GM18873 (cell line): ENCODE results near the gene RBM19.
"Not testable (repeated sequence)": the region's sequence is repeated elsewhere in the genome, so short reads cannot be mapped to it uniquely, and the experiment has no call there.

Source experiments
- ATAC-seq: cut with Tn5 transposase; IDR thresholded peaks from one replicate; pipeline ENCODE4 v1.9.1; 2021; ENCODE audit warnings: mild to moderate bottlenecking, moderate library complexity, moderate number of reproducible peaks; ENCODE audit not compliant: unreplicated experiment, low FRiP score

RBM19 gene

DNA sequence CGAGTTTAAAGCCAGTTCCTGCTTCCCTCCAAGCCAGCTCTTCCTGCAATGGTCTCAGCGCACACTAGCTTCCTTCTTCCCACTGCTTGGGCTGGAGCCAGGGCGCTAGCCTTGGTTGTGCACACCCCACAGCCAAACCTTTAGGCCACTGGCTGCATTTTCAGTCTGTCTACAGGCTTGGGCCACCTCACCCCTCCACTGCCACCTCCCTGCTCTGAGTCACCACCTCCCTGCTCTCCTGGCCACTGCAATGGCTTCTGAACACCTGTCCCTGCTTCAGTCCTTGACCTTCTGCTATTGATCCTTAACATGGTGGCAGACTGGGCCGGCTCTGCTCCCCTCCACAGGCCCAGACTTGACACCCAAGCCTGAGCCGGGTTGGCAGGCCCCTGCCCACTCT is 151.1 kb downstream of the RBM19 start:
- no peak for ATAC-seq

DNA sequence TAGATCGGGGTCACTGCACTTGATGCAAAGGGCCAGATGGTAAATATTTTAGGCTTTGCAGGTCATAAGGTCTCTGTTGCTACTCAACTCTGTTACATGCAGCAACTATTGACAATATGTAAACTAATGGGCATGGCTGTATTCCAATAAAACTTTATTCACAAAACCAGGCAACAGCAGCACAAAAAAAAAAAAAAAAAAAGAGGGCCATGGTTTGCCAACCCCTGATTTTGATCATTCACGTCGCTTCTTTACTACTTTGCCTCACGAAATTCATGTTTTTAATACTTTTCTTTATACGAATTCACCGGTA is 152.9 kb downstream of the RBM19 start:
- no peak for ATAC-seq

DNA sequence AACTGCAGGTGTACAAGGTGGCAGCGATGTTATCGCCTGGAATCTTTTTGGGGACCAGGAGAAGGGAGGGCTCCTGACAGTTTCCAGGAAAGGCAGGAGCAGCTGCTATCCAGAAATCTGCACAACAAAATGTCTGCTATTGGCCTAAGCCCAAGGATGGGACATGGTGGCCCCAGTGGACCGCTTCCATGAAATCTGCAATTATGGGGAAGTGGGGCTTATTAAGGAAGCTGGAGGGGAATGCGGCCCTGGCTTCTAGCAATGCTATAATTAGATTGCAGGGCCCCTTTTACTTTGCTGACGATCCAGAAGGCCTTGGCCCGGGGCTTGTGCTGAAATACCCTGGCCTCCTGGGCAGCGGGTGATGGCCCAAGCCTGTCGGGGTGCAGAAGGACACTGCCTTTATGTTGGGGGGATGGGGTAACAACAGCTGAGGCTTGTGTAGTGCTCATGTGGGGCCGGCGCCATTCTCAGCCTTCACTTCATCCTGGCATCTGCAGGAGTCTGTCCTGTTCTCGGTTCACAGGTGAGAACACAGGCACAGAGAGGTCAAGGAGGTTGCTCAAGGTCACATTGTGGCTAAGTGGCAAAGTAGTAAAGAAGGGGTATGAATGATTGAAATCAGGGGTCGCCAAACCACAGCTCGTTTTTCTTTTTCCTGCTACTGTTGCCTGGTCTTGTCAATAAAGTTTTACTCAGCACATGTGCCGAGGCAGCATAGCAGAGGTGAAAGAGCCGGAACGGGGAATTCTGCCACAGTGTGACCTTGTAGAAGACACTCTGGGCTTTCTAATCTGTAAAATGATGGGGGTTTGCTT is 153.5 kb downstream of the RBM19 start:
- ATAC-seq, result no peak

DNA sequence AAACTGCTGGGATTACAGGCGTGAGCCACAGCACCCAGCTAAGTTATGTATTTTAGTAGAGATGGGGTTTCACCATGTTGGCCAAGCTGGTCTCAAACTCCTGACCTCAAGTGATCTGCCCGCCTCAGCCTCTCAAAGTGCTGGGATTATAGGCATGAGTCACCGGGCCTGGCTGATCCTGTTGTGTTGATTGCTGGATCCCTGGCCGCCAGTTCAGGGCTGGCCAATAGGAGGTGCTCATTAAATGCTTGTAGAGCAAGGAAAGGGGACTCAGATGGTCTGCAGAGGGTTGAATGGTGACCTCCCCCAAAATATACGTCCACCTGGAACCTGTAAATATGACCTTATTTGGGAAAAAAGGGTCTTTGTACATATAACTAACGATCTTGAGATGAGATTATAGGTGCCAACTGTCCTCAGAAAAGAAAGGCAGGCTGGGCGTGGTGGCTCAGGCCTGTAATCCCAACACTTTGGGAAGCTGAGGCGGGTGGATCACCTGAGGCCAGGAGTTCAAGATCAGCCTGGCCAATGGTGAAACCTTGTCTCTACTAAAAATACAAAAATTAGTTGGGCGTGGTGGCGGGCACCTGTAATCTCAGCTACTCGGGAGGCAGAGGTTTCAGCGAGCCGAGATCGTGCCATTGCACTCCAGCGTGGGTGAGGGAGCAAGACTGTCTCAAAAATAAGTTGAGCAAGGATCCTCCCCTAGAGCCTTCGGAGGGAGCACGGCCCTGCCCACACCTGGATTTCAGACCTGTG is 156.5 kb downstream of the RBM19 start:
- ATAC-seq, result not testable (repeated sequence)

DNA sequence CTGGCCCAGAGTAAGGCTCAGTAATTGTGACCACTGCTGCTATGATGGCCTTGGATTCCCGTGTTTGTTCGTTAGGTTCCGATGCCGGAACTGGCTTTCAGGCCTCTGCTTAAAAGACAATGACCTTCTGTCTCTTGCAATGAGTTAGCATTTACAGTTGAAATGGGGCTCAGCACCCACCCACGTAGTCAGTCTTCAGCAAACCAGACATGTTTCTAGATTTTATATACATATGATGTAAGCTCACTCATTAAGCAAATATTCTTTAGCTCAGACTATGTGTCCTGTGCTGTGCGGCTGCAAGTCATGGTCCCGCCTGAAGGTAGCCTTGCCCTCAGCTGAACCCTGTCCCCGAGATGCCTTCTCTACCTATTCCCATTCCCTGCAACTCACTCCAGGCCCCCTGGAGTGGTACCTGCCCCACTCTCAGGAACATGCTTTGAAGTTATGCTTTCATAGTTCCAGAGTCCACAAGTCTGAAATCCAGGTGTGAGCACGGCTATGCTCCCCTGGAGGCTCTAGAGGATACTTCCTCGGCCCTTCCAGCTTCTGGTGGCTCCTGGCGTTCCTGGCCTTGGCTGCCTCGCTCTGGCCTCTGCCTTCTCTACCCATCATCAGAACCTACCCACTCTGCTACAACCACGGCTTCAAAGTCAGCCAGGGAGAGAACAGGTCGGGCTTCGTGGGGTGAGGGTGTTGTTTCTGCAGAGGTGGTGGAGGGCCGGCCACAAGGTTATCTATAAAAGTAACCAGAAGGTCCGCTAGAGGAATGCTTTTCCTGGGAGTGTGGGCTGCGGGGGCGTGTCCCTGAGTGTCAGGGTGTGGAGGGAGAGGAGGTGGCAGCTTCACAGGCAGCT is 157.8 kb downstream of the RBM19 start:
- no peak for ATAC-seq

DNA sequence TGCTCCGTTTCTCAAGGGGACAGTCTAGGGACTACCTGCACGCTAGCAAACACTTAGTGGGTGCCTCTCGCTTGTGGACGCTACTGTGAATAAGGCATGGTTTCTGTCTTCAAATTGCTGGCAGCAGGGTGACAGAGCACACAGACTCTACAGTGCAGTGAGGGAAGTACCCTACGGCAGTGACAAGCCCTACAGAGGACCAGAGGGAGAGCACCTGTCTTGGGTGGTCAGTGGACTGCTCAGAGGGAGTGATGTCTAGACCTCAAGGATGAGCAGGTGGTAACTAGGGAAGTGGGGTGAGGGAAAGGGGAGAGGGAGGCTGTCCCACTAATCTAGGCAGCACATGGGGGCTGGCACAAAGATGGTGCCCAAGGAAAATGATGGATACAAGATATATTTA is 160.5 kb downstream of the RBM19 start:
- ATAC-seq, result no peak

DNA sequence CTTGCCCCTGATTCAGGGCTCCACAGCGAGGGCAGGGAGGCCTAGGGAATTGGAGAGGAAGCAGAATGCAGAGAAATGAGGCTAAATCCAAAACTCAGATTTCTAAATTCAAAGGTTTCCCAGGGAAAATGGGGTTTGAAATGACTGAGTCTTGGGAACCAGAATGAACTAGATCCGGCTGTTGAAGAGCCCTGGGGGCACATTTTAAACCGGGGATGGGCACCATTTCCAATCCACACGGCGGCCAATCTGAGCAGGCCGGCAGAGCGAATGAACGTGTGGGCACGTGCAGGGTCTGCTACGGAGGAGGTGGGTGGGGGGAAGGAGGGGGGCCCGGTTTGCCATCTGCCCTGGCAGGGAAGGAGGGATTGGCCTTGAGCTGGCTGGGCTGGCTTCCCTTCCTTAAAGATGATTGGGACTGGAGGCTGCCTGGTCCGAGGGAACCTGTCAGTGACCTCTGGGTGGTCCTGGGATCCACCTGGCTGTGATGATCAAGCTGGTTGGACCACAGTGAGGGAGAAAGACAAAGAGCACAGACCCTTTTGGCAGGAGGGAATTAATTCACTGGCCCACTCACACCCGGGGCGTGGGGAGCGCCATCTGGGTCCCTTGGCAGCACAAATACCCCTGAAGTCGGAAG is 161.0 kb downstream of the RBM19 start:
- ATAC-seq, result no peak

DNA sequence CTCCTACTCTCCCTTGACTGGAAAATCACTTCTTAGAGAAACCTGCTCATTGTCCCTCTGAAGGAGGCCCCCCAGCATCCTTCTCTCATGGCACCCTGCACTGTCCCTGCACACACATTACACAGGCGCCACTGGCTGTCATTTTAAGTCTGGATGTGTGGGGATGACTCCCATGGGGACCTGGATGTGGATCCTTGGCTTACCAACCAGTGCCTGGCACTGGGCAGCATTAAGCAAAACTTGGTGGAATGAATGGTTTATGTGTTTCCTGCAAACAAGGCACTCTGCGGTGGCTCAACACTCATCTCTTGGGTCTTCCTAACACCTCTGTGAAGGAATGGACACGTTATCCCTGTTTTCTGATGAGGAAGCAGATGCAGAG is 162.4 kb downstream of the RBM19 start:
- no peak for ATAC-seq

DNA sequence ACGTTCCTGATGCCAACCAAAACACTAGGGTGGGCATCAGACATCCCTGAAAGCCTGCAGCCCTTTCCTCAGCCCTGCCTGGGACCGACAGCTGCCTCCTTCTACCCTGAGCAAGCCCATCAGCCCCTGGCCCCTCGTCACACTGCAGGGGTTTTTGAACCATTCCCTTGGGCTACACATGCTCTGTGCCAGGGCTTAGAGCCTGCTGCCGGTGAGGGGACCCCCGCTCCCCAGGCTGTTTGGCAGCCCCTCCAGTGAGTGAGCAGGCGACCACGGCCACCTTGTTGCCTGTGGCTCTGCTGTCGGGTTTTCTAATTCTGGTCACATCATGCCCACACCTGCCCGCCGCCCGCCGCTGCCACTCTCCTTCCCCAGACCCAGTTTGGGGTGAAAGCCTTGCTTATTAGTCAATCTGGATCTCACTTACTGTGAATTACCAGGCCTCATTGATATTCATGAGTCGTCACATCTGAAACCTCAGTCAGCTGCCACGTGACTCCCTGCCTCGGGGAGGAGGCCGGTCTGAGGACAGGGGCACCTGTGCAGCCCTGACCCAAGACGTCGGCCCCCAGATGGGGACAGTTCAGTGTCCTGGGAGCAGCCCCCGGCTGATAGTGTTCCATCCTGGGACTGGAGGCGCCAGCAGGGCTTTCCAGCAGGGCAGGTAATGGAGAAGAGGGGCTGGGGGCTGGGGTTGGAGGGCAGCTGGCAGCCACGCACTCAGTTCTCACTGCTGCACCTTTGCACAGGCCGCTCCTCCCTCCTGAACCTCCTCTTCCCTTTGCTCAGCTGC is 163.0 kb downstream of the RBM19 start:
- ATAC-seq, result no peak

DNA sequence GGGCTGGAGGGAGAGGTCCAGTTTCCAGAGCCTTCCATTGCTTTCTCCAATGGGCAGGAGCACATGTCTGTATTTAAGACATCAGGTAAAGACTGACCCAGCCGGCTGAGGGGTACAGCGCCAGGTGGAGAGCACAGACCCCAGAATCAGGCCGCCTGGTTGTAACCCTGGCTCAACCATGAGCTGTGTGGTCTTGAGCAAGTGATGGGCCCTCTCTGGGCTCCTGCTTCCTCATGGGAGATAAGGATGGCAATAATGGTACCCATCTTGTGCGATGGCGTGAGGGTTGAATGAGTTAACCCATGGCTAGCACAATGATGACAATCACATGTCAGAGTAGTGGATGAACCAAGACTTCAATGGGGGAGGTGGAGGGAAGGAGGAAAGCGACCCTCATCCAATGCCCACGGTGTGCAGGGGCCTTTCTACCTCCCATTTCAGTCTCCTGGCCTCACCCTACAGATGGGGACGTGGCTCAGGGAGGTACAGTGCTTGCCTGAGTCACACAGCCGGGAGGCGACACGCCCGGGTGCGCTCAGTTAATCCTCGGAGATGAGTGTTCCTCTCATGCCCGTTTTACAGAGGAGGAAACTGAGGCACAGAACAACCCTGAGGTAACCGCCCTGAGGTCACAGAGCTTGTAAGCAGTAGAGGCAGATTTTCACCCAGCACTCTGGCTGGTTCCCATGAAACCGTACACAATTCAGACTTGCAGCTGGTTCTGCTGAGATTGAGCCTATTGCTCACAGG is 163.9 kb downstream of the RBM19 start:
- ATAC-seq, result no peak

DNA sequence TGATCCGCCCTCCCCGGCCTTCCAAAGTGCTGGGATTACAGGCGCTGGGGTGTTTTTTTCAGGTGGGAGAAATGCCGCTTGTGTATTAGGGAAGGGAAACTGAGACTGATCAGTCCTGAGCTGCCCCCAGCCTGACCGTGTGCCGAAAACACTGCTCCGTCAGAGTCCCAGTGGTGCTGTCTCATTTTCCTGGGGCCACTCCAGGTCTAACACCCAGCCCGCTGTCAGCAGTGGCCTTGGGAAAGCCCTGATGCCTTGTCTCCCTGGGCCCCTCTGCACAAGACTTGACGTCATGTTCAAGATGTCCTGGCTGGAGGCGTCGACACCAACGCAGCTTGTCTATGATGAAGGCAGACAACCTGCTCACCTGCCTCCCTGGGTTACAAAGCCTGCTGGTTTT is 165.9 kb downstream of the RBM19 start:
- no peak for ATAC-seq

DNA sequence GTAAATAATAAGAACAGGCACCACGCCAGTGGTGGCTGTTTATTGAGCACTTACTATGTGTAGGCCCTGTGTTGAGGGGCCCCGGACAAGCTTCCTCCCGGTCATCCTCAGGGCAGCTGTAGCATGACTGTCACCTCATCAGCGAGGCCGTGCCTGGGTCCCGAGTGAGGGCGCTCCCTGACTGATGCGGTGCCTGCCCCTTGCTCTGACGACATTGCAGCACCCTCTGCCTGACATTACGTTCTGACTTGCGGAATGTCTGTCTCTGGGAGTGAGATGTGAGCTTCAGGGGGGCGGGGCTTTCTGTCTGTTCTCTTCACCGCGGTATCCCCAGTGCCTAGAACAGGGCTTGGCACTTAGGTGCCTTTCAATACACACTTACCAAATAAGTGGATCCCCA is 167.6 kb downstream of the RBM19 start:
- no peak for ATAC-seq

DNA sequence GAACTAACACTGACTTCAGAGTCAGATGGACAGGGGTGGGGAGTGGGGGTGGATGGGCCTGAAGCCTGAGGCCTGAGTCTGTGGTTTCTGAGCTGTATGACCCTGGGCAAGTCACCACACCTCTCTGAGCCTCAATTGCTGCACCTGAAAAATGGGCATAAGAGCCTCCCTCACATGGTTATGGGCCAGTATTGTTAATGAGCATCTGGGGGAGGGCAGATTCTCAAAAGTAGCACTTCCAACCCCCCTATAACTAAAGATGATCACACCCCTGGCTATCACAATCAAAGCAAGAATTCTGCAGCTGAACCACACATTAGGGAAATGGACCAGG is 168.6 kb downstream of the RBM19 start:
- no peak for ATAC-seq

DNA sequence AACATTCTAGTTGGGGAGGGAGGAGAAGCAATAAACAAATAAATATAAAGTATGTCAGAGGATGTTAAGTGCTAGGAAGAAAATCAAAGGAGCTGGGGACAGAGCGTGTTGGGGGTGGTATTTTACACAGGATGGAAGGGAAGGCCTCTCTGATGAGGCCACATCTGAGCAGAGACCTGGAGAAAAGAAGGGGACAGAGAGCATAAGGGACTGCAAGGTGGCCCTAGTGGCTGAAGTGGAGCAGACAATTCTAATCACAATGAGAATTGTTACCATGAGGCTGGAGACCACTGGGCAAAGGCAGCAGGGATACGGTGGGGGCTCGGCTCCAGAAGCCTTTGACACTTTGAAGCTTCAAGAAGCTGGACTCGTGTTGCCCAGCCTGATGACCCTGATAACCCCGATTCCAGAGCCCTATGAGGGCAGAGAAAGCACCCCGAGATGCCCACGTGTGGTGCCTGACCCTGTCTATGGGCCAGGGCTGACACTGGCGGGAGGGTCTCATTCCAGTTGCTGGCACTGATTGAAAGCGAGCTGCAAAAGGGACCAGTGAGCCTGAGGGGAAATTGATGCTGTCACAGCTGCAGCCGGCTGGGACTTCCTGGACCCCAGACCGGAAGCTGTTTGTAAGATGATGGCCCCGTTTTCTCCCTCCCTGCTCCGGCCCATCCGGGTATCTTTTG is 169.1 kb downstream of the RBM19 start:
- ATAC-seq, result no peak

DNA sequence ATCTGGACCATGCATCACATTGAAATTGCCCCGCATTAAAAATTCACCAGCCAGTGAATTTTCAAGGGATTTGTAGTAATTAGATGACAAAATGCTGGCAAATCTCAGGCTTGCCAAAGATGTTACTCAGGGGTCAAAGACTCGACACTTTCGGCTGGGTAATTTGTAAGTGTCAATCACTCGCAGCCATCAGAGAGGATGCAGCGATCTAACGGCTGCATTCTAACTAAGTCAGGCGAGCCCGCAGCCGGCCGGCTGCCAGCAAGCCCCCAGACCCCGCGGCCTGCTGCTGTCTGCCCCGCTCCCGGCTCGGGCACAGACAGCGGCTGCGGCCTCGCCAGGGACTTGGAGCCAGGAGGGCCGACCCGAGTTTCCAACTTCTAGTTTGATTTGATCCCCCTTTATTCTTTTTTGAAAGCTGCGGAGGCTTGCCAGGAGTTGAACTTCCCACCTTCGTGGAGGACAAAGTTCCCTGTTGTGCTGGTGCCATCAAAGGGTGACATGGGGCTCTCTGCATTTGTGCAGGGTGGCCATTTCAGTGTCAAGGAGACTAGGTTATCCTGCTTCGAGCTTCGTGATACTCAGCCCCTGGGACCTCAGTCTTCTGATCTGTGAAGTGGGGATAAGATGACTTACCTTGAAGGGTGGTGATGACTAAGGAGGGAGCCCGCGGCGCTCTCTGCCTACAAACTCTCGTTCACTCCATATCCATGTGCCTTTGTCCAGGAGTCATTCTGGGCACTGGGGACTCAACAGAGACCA is 169.9 kb downstream of the RBM19 start:
- ATAC-seq, result no peak

DNA sequence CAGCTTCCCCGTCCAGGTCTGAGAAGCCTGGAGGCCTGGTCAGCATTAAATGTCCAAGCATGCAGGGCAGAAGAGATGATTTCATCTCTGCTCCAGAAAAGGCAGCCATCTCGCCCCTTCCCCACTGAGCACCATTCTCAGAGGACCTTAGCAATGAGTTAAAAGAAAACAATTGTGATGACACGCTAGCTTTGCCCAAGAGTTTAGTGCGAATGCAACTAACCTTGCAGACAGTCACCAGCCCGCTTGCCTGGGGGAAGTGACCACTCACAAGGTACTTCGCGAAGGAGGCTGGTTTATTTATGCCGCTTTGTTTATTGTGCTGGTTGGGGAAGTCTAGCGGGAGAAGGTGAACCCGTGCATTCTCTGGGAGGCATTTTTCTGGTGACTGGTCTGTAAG is 170.7 kb downstream of the RBM19 start:
- ATAC-seq, result no peak

DNA sequence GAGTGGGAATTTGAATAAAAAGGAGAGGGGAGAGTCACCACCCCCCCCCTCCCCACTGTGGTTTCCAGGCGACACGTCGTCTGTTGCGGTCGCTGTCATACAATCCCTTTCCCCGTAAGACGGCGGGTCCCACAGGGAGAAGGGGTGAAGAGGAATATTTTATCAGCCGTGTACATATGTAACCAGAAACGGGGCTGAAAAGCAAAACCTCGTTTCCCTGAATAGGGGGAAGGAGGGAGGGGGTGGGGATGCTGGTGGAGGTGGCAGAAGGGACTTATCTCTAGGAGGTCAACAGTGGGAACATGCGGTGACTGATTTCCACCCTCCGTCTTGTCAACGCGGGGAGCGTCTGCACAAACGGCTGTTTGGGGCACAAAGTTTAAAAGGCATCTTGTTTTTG is 171.4 kb downstream of the RBM19 start:
- no peak for ATAC-seq

DNA sequence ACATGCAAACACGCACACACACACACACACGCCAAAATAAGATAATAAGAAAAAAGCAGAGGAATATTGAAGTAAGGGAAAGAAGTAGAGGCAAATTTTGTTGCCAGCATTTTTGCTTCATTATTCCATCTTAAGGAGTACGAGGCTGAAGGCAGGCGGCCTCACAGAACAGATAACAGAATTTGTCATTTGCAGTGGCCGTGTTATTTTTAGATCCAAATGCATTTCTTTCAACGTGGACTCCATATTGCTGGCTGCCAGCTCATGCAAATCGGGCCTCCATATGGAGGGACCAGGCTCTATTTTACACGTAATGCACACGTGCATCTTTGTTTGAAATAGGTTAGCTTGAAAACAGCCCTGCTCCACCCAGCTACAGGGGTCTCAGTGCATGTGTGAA is 172.9 kb downstream of the RBM19 start:
- ATAC-seq, result no peak
